Fibroblast of lung (primary cell): Measurements from ENCODE around the gene GNPDA1.

Experiments
- EZH2 ChIP-seq: IDR thresholded peaks from 2 replicates; pipeline ENCODE4 v1.5.1; 2012; ENCODE audit warnings: low read length, control low read depth, mild to moderate bottlenecking; ENCODE audit errors: missing control alignments
- TF ChIP-seq, protein P1 (sequence below), 2 donors: IDR thresholded peaks in 1 of 2; conservative IDR thresholded peaks in 1 of 2; 1 replicate in 1 of 2; 2 replicates in 1 of 2; pipeline ENCODE4 v1.5.1; 2011 to 2012; ENCODE audit warnings: low read length in 2 of 2, control low read depth in 1 of 2, inconsistent platforms in 1 of 2, low read depth in 1 of 2, mild to moderate bottlenecking in 1 of 2

DNA sequence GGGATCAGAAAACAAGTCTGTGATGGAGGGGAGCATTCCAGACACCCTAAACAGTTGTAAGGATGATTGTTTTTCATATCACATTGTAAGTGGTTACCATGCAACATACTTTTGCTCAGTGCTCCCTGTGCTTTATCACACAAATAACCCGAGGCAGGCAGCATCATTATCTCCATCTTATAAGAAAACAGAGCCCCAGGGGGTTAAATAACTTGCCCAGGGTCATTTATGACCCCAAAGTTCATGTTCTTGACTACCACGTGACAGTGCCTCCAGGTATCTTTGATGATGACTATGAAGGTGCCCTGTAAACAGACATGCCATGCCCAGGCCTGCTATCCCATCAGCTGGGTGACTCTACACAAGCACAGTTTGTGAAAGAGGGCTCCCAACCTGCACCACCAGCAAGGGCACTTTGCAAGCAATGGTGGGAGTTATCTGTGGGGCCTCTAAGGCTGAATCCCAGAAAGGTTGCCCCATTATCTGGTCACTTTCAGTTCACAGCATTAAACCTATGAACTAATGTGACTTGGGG is 9.5 kb downstream of the GNPDA1 start:
- TF ChIP-seq, protein P1, sequence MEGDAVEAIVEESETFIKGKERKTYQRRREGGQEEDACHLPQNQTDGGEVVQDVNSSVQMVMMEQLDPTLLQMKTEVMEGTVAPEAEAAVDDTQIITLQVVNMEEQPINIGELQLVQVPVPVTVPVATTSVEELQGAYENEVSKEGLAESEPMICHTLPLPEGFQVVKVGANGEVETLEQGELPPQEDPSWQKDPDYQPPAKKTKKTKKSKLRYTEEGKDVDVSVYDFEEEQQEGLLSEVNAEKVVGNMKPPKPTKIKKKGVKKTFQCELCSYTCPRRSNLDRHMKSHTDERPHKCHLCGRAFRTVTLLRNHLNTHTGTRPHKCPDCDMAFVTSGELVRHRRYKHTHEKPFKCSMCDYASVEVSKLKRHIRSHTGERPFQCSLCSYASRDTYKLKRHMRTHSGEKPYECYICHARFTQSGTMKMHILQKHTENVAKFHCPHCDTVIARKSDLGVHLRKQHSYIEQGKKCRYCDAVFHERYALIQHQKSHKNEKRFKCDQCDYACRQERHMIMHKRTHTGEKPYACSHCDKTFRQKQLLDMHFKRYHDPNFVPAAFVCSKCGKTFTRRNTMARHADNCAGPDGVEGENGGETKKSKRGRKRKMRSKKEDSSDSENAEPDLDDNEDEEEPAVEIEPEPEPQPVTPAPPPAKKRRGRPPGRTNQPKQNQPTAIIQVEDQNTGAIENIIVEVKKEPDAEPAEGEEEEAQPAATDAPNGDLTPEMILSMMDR (conservative IDR thresholded peaks at IDR 0.05 in 1 of 2, IDR thresholded peaks at IDR 0.05 in 1 of 2; ENCODE audit: low read depth in 1 of 2, low read length in 2 of 2), result no peak
- TF ChIP-seq EZH2, result no peak
